OCI-LY7 (cell line): Measurements from ENCODE around the gene SLC39A6.

Experiments used
- EZH2phosphoT487 ChIP-seq: fragments of 200-600 bp; sonication (generic); IDR thresholded peaks from 2 replicates; pipeline ENCODE4 v1.6.1; 2018; ENCODE audit warnings: low read depth, borderline replicate concordance, mild to moderate bottlenecking, mixed run types, antibody characterized with exemption, low read length, moderate library complexity, mixed read lengths
- TF ChIP-seq, protein P1 (sequence below): fragments of 200-600 bp; sonication (generic); conservative IDR thresholded peaks from 2 replicates; pipeline ENCODE4 v1.5.1; 2014; ENCODE audit warnings: mild to moderate bottlenecking, antibody characterized with exemption, low read length, moderate library complexity, mixed read lengths

DNA sequence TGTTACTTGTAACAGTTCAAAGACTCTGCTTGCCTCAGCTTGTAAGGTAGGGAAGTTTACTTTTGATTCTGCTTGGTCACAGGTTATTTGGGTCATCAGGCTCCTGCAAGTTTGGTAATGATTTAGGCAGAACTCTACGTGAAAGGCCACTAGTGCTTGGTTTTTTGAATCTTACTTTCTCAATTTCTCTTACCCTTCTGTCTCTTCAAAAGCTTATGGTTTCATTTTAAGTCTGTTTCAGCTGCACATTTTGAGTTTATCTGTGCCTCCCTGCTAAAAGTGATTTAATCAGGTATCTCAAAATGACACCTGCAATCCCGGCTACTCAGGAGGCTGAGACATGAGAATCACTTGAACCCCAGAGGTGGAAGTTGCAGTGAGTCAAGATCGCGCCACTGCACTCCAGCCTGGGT, 31.8 kb upstream of the SLC39A6 start:
- TF ChIP-seq, protein P1, sequence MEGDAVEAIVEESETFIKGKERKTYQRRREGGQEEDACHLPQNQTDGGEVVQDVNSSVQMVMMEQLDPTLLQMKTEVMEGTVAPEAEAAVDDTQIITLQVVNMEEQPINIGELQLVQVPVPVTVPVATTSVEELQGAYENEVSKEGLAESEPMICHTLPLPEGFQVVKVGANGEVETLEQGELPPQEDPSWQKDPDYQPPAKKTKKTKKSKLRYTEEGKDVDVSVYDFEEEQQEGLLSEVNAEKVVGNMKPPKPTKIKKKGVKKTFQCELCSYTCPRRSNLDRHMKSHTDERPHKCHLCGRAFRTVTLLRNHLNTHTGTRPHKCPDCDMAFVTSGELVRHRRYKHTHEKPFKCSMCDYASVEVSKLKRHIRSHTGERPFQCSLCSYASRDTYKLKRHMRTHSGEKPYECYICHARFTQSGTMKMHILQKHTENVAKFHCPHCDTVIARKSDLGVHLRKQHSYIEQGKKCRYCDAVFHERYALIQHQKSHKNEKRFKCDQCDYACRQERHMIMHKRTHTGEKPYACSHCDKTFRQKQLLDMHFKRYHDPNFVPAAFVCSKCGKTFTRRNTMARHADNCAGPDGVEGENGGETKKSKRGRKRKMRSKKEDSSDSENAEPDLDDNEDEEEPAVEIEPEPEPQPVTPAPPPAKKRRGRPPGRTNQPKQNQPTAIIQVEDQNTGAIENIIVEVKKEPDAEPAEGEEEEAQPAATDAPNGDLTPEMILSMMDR = no peak
- TF ChIP-seq EZH2phosphoT487 = no peak
